Fibroblast of lung (primary cell): ENCODE measurements around the gene CCR7. TPM values are rescaled to one million over a fixed set of nuclear protein-coding genes. Genes with fewer than 3 reads are reported as not detected.

Experiments
- DNase-seq, 2 donors: peaks; one replicate each; pipeline versions ENCODE4 v3.0.0 to v3.0.0-alpha.2; 2010; ENCODE audit warnings: low read depth in 2 of 2
- H2AFZ ChIP-seq: 2 replicates; pipeline ENCODE4 v1.5.1; 2012; ENCODE audit warnings: low read length, control low read depth, inconsistent platforms
- H3K27ac ChIP-seq: 2 replicates; pipeline ENCODE4 v1.5.1; 2011; ENCODE audit warnings: low read length, control low read depth; ENCODE audit not compliant: insufficient read depth
- H3K27me3 ChIP-seq: 2 replicates; pipeline ENCODE4 v1.5.1; 2011; ENCODE audit warnings: mild to moderate bottlenecking, low read length; ENCODE audit not compliant: control insufficient read depth, insufficient read depth
- H3K36me3 ChIP-seq: 2 replicates; pipeline ENCODE4 v1.5.1; 2011; ENCODE audit warnings: low read length; ENCODE audit not compliant: control insufficient read depth, insufficient read depth
- H3K4me1 ChIP-seq: 2 replicates; pipeline ENCODE4 v1.5.1; 2011; ENCODE audit warnings: low read length; ENCODE audit not compliant: control insufficient read depth, insufficient read depth; ENCODE audit errors: extremely low read depth
- H3K4me2 ChIP-seq: 2 replicates; pipeline ENCODE4 v1.5.1; 2011; ENCODE audit warnings: low read length, control low read depth; ENCODE audit not compliant: insufficient read depth; ENCODE audit errors: extremely low read depth
- H3K4me3 ChIP-seq, 4 experiments: fragments of 200-600 bp in 1 of 4; sonication (generic) in 1 of 4; replicated peaks in 1 of 4; 2 replicates each; pipeline ENCODE4 v1.5.1; 2011 to 2016; ENCODE audit warnings: low read length in 4 of 4, low read depth in 3 of 4, mild to moderate bottlenecking in 3 of 4, control low read depth in 2 of 4, inconsistent platforms in 1 of 4, mixed read lengths in 1 of 4; ENCODE audit not compliant: insufficient read depth in 1 of 4; ENCODE audit errors: control extremely low read depth in 1 of 4
- H3K79me2 ChIP-seq: 2 replicates; pipeline ENCODE4 v1.5.1; 2012; ENCODE audit warnings: mild to moderate bottlenecking, low read length, inconsistent platforms; ENCODE audit not compliant: control insufficient read depth, insufficient read depth
- H3K9ac ChIP-seq: 2 replicates; pipeline ENCODE4 v1.5.1; 2011; ENCODE audit warnings: mild to moderate bottlenecking, low read length, control low read depth; ENCODE audit not compliant: insufficient read depth
- H3K9me3 ChIP-seq: 2 replicates; pipeline ENCODE4 v1.5.1; 2012; ENCODE audit warnings: low read depth, low read length; ENCODE audit not compliant: control insufficient read depth, insufficient read depth
- H4K20me1 ChIP-seq: 2 replicates; pipeline ENCODE4 v1.5.1; 2011; ENCODE audit warnings: low read length; ENCODE audit not compliant: control insufficient read depth, insufficient read depth; ENCODE audit errors: extremely low read depth
- CTCF ChIP-seq, 2 donors: IDR thresholded peaks in 1 of 2; conservative IDR thresholded peaks in 1 of 2; 1 replicate in 1 of 2; 2 replicates in 1 of 2; pipeline ENCODE4 v1.5.1; 2011 to 2012; ENCODE audit warnings: low read length in 2 of 2, control low read depth in 1 of 2, inconsistent platforms in 1 of 2, low read depth in 1 of 2, mild to moderate bottlenecking in 1 of 2
- EZH2 ChIP-seq: IDR thresholded peaks from 2 replicates; pipeline ENCODE4 v1.5.1; 2012; ENCODE audit warnings: low read length, control low read depth, mild to moderate bottlenecking; ENCODE audit errors: missing control alignments
- polyA plus RNA-seq, 2 donors: library from polyadenylated mRNA; depleted of rRNA in 1 of 2; stranded (reverse) in 1 of 2; unstranded in 1 of 2; fragments of >200 nt; gene quantifications; 2 replicates each; pipeline ENCODE4 v1.2.1, GENCODE V29; 2011 to 2012; ENCODE audit warnings: missing spikeins in 1 of 2
- total RNA-seq: library from RNA; depleted of rRNA; stranded (reverse); fragments of >200 nt; gene quantifications from 2 replicates; pipeline ENCODE4 v1.2.1, GENCODE V29; 2014

The CCR7 gene
- total and polyA plus RNA-seq, 2 donors (not counting 1 experiment from before 2014, with no cell fraction given): under 0.01 to 0.10 TPM

GRCh38 chr17:40553694-40554534 lies 11.4 kb downstream of the CCR7 start:
- H3K27ac ChIP-seq: peak overlapping the region; percentile 100
- TF ChIP-seq EZH2: no peak
- TF ChIP-seq CTCF (conservative IDR thresholded peaks at IDR 0.05 in 1 of 2, IDR thresholded peaks at IDR 0.05 in 1 of 2; ENCODE audit: low read depth in 1 of 2, low read length in 2 of 2): no peak
- H3K4me3 ChIP-seq: no peak overlapping the region

GRCh38 chr17:40552806-40553693 lies 12.2 kb downstream of the CCR7 start:
- no peaks in the 10 kb centered on the region for H3K27me3 ChIP-seq
- H3K4me1 ChIP-seq: peaks cover 66% of the 10 kb centered on the region
- no peaks in the 10 kb centered on the region for H3K9me3 ChIP-seq
- no peaks in the 10 kb centered on the region for H3K36me3 ChIP-seq
- TF ChIP-seq CTCF (conservative IDR thresholded peaks at IDR 0.05 in 1 of 2, IDR thresholded peaks at IDR 0.05 in 1 of 2; ENCODE audit: low read depth in 1 of 2, low read length in 2 of 2) (no peak), EZH2 (no peak)
- H3K4me3 ChIP-seq: no peak overlapping the region
- no peaks in the 10 kb centered on the region for H4K20me1 ChIP-seq
- no peak overlapping the region for H2AFZ ChIP-seq
- H3K27ac ChIP-seq: peak overlapping the region; percentile 100
- DNase-seq: peak in 1 of 2 donors; percentile 43
- peak overlapping the region; percentile 70 for H3K9ac ChIP-seq
- H3K79me2 ChIP-seq: no peaks in the 10 kb centered on the region
- H3K4me2 ChIP-seq: peak overlapping the region; percentile 55

More at GRCh38 chr17:40553694-40554534, 11.4 kb downstream of the CCR7 start:
- H3K27me3 ChIP-seq: no peaks in the 10 kb centered on the region
- H3K9me3 ChIP-seq: no peaks in the 10 kb centered on the region
- no peaks in the 10 kb centered on the region for H3K79me2 ChIP-seq
- peak; percentile 40 to 61 for DNase-seq
- peak overlapping the region; percentile 7 for H3K4me2 ChIP-seq
- peak overlapping the region; percentile 46 for H3K9ac ChIP-seq
- H3K4me1 ChIP-seq: peaks cover 61% of the 10 kb centered on the region
- peak overlapping the region; percentile 28 for H2AFZ ChIP-seq
- H3K36me3 ChIP-seq: no peaks in the 10 kb centered on the region
- H4K20me1 ChIP-seq: no peaks in the 10 kb centered on the region
